NOMO-1 treated with dmso at 0.1 percent for 144 hours (cell line): Measurements from ENCODE around the gene CEP350.
"Not testable (repeated sequence)": the region's sequence is repeated elsewhere in the genome, so short reads cannot be mapped to it uniquely, and the experiment has no call there.

Source experiments
- DNase-seq: peaks from one replicate; lab custom pipeline; 2025; ENCODE audit not compliant: unreplicated experiment; lab: John Stamatoyannopoulos, UW

Gene CEP350

DNA sequence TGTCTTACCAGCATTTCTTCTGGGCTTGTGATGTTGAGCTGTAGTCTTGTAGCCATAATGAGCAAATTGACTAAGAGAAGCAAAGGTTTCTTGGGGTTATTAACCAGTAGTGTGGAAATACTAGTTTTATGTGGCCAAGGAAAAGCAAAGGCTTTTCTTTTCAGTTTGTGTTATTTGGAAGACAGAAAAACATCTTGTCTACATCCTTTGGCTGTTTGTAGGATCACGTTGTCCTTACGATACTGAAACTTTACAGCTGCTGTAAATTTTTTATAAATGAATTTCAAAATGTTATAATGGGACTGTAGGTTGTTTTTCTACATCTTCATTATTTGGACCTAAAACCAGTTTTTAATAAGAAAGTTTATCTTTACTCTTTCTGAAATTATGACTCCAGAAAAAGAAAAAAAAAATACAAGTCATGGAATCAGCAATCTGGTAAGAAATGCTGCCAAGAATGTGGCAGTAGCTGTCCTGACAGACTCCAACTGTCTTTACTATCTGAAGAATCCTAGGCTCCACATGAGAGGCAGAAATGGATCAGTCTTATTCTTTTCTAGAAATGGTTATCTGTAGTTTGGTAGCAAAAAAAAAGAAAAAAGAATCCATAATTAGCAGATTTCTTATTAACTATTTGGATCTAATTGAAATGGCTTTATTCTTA lies 158.5 kb downstream of the CEP350 start:
- DNase-seq: no peak

DNA sequence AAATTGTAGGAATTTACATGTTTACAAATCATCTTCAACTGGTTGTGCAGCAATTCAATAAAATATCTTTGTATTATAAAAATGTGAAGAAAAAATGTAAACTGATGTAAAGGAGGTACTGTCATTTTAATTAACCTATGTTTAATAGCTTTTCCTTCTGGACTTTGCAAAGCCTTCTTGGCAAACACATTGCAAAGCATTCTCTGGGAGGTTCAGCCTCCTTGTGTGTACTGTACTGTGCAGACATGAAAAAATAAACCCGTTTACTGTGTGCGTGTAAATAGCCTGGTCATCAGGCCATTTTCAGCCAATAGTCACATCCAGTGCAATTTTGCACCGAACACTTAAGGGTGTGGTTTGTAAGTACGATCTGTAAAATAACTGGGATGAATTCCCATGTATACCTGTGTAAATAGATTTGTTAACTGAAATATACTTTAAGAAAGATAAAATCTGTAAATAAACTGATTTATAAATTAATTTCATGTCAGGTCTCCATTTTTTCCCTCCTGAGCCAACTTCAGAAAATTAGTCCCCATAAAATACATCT lies 159.9 kb downstream of the CEP350 start:
- DNase-seq: no peak

GRCh38 chr1:180116964-180117763 lies 162.6 kb downstream of the CEP350 start:
- peak; percentile 10 for DNase-seq

DNA sequence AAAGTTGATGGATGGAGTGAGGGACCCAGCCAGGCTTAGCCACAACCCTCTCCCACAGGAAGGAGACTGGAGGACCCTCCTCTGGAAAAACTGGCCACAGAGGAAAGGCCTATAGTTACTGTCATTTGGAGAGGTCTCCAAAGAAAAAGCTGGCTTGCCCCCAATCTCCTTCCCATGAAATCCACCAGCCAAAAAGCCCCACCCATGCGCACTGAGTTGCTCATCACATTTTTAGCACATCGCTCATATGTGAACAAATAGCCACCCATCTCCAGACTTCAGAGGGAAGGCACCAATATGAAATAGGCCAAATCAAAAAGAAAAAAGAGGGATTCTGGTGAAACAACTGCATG lies 163.1 kb downstream of the CEP350 start:
- DNase-seq: no peak

GRCh38 chr1:180119837-180120236 lies 165.2 kb downstream of the CEP350 start:
- DNase-seq: no peak

GRCh38 chr1:180123463-180123936 lies 168.9 kb downstream of the CEP350 start:
- DNase-seq: no peak

- no peak for DNase-seq
Observed at GRCh38 chr1:180130651-180131050, 176.0 kb downstream of the CEP350 start.

GRCh38 chr1:180131510-180131909 lies 176.9 kb downstream of the CEP350 start:
- peak; percentile 96 for DNase-seq

DNA sequence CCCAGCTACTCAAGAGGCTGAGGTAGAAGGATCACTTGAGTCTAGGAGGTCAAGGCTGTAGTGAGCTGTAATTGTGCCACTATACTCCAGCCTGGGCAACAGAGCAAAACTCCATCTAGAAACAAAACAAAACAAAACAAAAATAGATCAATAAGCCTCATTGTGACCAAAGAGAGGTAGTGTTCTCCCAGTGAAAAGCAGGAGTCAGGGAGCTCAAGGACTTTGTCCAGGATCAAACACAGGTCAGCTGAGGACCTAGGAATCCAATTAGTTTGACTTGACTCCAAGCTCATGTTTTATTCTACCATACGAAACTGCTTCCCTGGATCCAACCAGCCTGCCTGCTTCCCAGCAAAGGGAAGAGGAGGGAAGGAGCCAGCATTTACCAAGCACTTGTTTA lies 178.6 kb downstream of the CEP350 start:
- DNase-seq: no peak

DNA sequence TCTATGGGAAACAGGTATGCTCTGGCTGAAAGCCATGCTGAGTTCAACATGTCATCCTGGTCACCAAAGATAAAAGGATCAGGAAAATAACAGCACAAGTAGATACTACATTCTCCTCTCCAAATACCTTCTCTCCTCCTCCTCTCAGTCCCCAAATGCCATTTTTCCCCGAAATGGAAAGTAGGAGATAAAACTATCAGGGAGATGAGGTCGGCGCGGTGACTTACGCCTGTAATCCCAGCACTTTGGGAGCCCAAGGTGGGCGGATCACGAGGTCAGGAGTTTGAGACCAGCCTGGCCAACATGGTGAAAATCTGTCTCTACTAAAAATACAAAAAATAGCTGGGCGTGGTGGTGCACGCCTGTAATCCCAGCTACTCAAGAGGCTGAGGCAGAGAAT lies 179.1 kb downstream of the CEP350 start:
- not testable (repeated sequence) for DNase-seq

DNA sequence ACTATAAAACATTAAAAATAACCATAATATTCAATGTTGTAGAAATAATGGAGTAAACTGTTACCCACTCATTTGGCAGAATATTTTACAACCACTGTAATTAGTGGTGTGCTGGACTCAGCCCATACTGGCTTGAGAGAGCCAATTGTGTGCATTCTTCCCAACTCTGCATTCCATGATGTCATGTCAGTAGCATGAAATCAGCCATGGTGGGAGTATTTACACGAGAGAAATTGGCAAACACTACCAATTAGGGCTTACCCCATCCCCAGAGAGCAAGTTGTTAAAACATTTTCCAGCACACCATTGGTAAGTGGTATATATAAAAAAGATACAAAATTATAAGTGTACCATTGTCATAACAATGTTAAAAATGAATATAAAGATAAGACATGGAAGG lies 180.9 kb downstream of the CEP350 start:
- DNase-seq: no peak

- DNase-seq: no peak
Observed at GRCh38 chr1:180136331-180136967, 181.8 kb downstream of the CEP350 start.

GRCh38 chr1:180136968-180137356 lies 182.4 kb downstream of the CEP350 start:
- no peak for DNase-seq

- no peak for DNase-seq
Observed at GRCh38 chr1:180137776-180138175, 183.2 kb downstream of the CEP350 start.

- DNase-seq: no peak
Observed at GRCh38 chr1:180141381-180141934, 186.8 kb downstream of the CEP350 start.

- no peak for DNase-seq
Observed at GRCh38 chr1:180143359-180143758, 188.7 kb downstream of the CEP350 start.

DNA sequence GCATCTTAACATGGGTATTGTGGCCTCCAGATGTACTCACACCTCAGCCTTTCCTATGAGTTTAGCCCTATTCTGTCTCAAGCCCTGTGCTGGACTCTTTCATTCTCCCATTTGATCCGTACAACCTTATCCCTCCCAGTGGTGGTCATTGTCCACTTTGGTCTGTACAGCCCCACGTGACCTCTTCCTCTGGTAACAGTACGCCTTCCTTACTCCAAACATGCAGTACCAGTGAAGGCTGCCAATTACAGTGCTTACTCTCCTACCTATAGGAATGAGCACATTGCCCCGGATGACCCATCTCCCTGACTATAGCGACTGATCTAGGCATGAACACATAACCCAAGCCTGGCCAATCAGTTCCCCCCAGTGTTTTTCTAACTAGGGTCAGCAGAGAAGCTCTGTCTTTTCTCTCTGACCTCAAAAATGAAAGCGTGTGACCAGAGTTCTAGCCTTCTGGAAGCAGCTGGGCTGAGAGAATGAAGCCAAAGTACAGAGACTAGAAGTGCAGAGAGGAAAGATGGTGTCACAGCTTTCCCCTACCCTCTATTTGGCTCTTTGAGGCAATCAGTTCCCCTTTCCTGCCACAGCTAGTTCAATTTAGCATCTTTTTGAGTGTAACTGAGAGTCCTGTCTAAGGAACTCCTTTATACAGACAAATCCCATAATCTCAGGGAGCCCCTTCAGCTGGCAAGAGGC lies 190.2 kb downstream of the CEP350 start:
- DNase-seq: no peak

- DNase-seq: no peak
Observed at GRCh38 chr1:180145446-180145845, 190.8 kb downstream of the CEP350 start.

GRCh38 chr1:180150982-180151381 lies 196.4 kb downstream of the CEP350 start:
- no peak for DNase-seq

DNA sequence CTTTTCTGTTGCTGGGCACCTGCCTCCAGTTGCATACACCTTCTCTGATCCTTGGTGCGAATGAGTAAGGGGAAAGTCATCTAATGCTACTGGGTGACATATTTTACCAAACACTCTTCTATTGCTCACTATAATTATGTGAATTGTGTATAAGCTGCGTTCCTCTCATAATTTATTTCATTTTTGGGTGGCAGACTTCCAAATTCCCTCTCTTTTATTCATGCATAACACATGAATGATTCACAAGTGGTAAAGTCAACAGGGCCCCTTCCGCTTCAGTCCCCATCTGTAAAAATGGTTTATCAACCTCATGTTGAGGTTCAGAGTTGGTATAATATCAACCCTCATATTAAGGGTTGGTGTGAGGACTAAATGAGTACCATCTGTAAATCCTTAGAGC lies 196.9 kb downstream of the CEP350 start:
- DNase-seq: no peak

- no peak for DNase-seq
Observed at GRCh38 chr1:180152588-180152987, 198.0 kb downstream of the CEP350 start.
